ENCODE data around the gene HS3ST5. TPM values are rescaled to one million over a fixed set of nuclear protein-coding genes. Genes with fewer than 3 reads are reported as not detected.

Gene HS3ST5
- total RNA-seq, result 0.09 TPM
- polyA plus RNA-seq (ENCODE audit: insufficient read depth, low read depth, low replicate concordance), result not detected
- long read RNA-seq, donor 1, result 0 reads
- long read RNA-seq, donor 2, result 0 reads
- long read RNA-seq, donor 3, result 0 reads
- long read RNA-seq, donor 4, result 0 reads
- long read RNA-seq, donor 5, result 0 reads
- long read RNA-seq, donor 6, result 0 reads
- long read RNA-seq, donor 7, result 0 reads
- long read RNA-seq, donor 8, result 0 reads
- long read RNA-seq, donor 9, result 0 reads
- long read RNA-seq, donor 10, result 0 reads

GRCh38 chr6:114342826-114343781 is at the start of gene HS3ST5:
Gene HS3ST5 (minus strand): TSS chr6:114343023. CDS start chr6:114062845, 280,178 bp downstream.
- Histone ChIP-seq H3K9ac (ENCODE audit: low read length in 3 of 3) (peak within 1 kb of the TSS in 1 of 3 donors; percentile 13), H3K4me3 (ENCODE audit: low read length in 3 of 3) (peak within 1 kb of the TSS; percentile 38 to 55 (median 48)), H3K27me3 (ENCODE audit: control insufficient read depth, insufficient read depth, low read length) (no peaks in the 10 kb centered on the region), H3K36me3 (ENCODE audit: control insufficient read depth in 2 of 3, insufficient read depth in 3 of 3, low read length in 3 of 3) (no peaks in the 10 kb centered on the region), H3K9me3 (ENCODE audit: control insufficient read depth in 2 of 3, insufficient read depth in 1 of 3, low read length in 3 of 3) (no peaks in the 10 kb centered on the region), H3K27ac (ENCODE audit: low read depth in 2 of 2, low read length in 2 of 2) (no peak within 1 kb of the TSS), H3K4me1 (ENCODE audit: control insufficient read depth in 2 of 3, insufficient read depth in 2 of 3, low read depth in 1 of 3, low read length in 3 of 3) (peaks cover 0 to 2% (median 0%) of the 10 kb centered on the region in 3 donors)
- peak; percentile 76 to 85 (median 77) for DNase-seq
- FAIRE-seq, result no peak
- TF ChIP-seq CTCF (IDR thresholded peaks at IDR 0.05; ENCODE audit: borderline replicate concordance, extremely low read depth, insufficient read depth), result peak; percentile 25
- intact Hi-C loops (cut with DNase I), result no loop called here

- H3K4me1 ChIP-seq (ENCODE audit: control insufficient read depth in 2 of 3, insufficient read depth in 2 of 3, low read depth in 1 of 3, low read length in 3 of 3), result no peaks in the 10 kb centered on the region
- no peaks in the 10 kb centered on the region for H3K9me3 ChIP-seq (ENCODE audit: control insufficient read depth in 2 of 3, insufficient read depth in 1 of 3, low read length in 3 of 3)
- FAIRE-seq (no peak), DNase-seq (no peak)
- no peaks in the 10 kb centered on the region for H3K27me3 ChIP-seq (ENCODE audit: control insufficient read depth, insufficient read depth, low read length)
- no peak overlapping the region for H3K4me3 ChIP-seq (ENCODE audit: low read length in 3 of 3)
- intact Hi-C loops (cut with DNase I), result no loop called here
- H3K9ac ChIP-seq (ENCODE audit: low read length in 3 of 3), result no peak overlapping the region
- no peak overlapping the region for H3K27ac ChIP-seq (ENCODE audit: low read depth in 2 of 2, low read length in 2 of 2)
- H3K36me3 ChIP-seq (ENCODE audit: control insufficient read depth in 2 of 3, insufficient read depth in 3 of 3, low read length in 3 of 3), result no peaks in the 10 kb centered on the region
- no peak for TF ChIP-seq CTCF (IDR thresholded peaks at IDR 0.05; ENCODE audit: borderline replicate concordance, extremely low read depth, insufficient read depth)
Measured at GRCh38 chr6:114390176-114390575, 47.4 kb upstream of the HS3ST5 start.

GRCh38 chr6:114389111-114389510 is 46.3 kb upstream of the HS3ST5 start:
- Histone ChIP-seq H3K36me3 (ENCODE audit: control insufficient read depth in 2 of 3, insufficient read depth in 3 of 3, low read length in 3 of 3) (no peaks in the 10 kb centered on the region), H3K9me3 (ENCODE audit: control insufficient read depth in 2 of 3, insufficient read depth in 1 of 3, low read length in 3 of 3) (no peaks in the 10 kb centered on the region), H3K4me1 (ENCODE audit: control insufficient read depth in 2 of 3, insufficient read depth in 2 of 3, low read depth in 1 of 3, low read length in 3 of 3) (no peaks in the 10 kb centered on the region), H3K9ac (ENCODE audit: low read length in 3 of 3) (no peak overlapping the region), H3K27ac (ENCODE audit: low read depth in 2 of 2, low read length in 2 of 2) (no peak overlapping the region), H3K27me3 (ENCODE audit: control insufficient read depth, insufficient read depth, low read length) (no peaks in the 10 kb centered on the region), H3K4me3 (ENCODE audit: low read length in 3 of 3) (no peak overlapping the region)
- DNase-seq (no peak), FAIRE-seq (no peak)
- TF ChIP-seq CTCF (IDR thresholded peaks at IDR 0.05; ENCODE audit: borderline replicate concordance, extremely low read depth, insufficient read depth), result no peak
- intact Hi-C loops (cut with DNase I), result no loop called here
